ENCODE results near the gene APOL3.
"Not testable (repeated sequence)": the region's sequence is repeated elsewhere in the genome, so short reads cannot be mapped to it uniquely, and the experiment has no call there.

The APOL3 gene

DNA sequence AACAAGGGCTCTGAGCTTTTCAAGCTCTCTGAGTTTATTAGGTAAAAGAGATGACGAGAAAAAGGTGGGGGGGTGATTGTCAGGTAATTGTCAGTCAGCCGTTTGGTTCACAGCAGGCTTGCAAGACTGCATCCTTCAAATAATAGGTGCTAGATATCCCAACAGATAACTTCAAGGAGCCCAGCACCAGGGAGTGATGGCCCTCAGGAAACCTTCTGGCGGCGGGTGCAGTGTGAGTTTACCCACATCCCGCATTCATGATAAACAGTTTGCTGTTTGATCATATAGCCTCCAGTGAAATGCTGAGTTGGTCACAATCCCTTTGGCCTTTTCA is 1.2 kb upstream of the APOL3 start:
- not testable (repeated sequence) for DNase-seq (ENCODE audit: low read depth in 2 of 2)

DNA sequence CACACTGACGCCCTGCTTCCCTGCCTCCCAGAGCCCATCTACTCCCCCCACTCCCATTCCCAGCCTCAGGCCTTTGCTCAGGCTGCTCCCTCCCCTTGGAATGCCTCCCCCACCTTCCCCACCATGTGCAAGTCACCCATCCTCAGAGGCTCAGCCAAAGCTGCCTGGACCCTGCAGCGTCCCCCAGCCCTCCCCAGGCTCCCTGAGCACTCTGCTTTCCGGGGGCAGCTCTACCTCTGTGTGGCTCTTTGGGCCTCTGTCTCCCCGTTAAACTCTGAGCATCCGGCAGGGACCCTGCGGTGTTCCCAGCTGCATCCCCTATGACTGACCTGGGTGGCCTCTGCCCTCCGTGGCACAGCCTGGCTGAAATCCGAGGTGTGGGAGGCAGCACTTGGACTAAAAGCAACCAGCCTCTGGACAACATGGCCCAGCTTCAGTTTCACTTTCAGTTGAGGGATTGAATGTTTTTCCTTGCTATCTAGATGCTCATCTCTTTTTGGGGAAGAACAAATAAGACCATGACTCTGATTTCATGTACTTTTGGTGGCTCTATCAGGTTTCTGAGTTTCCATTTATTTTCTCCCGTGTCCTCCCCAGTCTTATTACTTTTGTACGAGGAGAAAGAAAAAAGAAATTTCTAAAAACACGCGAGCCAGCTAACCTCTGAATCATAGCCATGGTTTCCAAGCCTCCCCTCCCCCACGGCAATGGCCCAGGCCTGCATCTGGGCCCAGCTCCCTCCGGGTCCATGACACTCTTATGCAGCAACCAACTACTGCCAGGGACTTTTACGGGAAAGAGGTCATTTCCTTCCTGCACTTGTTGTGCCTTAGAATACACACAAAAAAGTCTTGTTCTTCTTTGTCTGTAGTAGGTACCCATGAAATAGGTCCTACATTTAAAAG is 3.8 kb downstream of the APOL3 start:
- peak; percentile 28 to 32 for DNase-seq (ENCODE audit: low read depth in 2 of 2)

DNA sequence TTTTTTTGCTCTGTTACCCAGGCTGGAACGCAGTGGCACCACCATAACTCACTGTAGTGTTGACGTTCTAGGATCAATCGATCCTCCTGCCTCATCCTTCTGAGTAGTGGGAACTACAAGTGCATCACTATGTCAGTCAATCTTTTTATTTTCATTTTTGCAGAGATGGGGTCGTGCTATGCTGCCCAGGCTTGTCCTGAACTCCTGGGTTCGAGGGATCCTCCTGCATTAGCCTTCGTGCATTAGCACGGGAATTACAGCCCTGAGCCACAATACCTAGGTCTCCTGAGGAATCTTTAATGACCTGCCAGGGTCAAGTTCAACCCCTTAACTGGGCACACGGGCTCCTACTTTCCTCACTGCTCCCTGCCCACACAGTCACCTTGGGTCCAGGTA is 4.4 kb downstream of the APOL3 start:
- no peak for DNase-seq (ENCODE audit: low read depth in 2 of 2)

DNA sequence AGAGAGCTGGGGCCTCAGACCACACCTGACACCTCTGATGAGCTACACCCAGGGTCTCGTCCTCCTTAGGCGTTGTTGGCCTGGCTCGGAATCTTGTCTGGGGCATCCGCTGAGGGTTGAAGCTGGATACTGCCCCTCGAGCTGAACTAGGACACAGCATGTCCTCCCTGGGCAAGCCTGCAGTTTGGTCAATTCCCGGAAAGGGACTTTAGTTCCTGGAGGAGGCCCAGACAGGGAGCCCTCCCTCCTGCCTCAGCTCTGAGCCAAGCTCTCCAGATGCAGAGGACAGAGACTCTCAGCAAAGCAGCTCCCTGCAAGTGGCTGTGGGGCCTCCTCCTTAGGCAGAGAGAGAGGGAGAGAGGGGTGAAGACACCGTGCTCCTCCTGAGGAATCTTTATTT is 4.9 kb downstream of the APOL3 start:
- no peak for DNase-seq (ENCODE audit: low read depth in 2 of 2)

DNA sequence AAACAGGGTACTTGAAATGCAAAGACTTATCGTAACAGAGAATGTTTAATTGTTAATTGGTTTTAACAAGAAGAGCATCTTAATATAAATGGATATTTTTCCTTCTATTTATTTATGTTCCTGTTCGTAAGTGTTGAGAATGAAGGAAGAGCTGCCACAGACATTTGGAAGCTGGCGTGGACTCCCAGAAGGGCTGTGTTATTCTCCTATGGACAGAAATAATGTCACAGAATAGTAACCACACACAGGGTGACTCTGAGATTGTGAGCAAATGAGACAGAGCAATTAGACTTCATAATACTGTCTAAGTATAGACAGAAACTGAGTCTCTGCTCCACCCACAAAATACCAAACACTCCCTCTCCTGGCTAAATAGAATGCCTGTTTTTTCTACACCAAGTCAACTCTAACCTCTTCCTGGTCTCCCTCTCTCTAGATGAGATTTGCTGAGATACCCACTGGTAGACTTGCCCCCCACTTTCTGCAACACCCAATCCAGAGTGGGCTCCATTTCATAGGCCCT is 6.1 kb downstream of the APOL3 start:
- DNase-seq (ENCODE audit: low read depth in 2 of 2), result no peak

DNA sequence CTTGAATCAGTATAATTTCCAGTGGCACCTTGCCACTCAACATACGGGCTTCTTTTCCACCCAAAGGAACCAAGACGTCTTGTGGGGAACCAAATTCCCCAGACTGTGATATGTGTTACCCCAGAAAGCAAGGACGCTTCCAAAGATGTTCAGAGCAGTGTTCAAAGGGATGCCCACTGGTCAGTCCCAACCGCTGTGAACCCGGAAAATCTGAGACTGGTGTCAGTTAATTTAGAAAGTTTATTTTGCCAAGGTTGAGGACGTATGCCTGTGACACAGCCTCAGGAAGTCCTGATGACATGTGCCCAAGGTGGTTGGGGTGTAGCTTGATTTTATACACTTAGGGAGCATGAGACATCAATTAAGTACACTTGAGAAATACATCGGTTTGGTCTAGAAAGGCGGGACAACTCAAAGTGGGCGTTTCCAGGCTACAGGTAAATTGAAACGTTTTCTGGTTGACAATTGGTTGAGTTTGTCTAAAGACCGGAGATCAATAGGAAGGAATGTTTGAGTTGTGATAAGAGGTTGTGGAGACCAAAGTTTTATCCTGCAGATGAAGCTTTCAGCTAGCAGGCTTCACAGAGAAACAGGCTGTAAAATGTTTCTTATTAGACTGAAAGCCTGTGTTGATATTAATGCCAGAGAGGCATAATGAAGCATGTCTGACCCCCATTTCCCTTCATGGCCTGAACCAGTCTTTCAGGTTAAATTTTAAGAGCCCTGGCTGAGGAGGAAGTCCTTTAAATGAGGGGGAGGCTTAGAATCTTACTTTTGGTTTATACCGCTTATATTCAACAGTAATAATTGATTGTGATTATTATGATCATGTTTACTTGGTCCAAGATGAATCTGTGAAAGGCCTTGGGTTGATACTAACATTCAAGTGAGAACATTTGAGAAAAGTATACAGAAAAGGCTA is 6.8 kb downstream of the APOL3 start:
- DNase-seq (ENCODE audit: low read depth in 2 of 2), result no peak

DNA sequence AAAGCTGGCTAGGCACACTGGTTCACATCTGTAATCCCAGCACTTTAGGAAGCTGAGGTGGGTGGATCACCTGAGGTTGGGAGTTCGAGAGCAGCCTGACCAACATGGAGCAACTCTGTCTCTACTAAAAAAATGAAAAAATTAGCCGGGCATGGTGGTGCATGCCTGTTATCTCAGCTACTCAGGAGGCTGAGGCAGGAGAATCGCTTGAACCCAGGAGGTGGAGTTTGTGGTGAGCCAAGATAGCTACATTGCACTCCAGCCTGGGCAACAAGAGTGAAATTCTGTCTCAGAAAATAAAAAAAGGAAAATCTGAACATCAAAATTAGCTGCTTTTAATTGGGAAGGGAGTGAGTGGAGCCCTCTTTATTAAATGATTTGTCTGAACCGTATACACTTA is 7.7 kb downstream of the APOL3 start:
- DNase-seq (ENCODE audit: low read depth in 2 of 2), result not testable (repeated sequence)

DNA sequence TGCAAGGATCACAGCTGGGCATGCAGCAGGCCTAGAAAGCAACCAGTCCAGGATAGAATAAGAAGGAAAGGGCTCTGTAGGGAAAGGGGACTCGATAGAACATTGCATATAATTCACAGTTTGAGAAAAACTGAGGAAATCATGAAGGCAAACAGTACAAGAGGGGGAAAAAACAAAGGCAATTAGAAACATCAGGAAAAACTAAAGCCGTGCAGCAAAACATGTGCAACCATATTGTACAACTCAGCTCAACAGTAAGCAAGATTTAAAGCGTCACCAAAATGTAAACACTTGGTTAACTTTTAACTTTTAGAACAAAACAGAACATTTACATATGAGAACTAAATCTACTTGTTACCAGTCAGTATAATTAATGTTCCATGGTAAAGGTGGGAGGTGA is 8.5 kb downstream of the APOL3 start:
- no peak for DNase-seq (ENCODE audit: low read depth in 2 of 2)

DNA sequence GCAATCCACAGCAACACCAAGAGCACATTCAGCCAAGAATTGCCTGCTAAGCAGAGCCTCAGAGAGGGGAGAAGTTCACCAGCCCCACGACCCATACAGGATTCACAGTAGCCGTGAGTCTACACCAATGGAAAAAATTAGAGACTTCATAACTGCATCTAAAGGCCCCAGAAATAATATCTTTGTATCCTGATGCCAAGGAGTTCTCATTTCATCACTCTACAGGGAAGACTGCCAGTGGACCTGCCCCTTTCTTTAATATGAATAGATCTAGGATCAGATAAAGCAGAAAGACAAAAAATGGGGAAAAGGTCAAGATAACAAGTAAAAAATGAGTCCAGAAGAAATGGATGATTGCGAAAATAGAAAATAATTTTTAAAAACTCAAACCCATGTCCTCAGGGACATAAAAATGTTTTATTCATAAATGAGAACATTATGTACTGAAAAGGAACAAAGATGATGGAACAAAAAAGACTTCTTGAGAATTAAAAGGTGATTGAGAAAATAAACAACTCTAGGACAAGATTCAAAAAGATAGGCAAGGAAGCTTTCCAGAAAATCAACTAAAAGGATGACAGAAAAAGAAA is 9.5 kb downstream of the APOL3 start:
- no peak for DNase-seq (ENCODE audit: low read depth in 2 of 2)

DNA sequence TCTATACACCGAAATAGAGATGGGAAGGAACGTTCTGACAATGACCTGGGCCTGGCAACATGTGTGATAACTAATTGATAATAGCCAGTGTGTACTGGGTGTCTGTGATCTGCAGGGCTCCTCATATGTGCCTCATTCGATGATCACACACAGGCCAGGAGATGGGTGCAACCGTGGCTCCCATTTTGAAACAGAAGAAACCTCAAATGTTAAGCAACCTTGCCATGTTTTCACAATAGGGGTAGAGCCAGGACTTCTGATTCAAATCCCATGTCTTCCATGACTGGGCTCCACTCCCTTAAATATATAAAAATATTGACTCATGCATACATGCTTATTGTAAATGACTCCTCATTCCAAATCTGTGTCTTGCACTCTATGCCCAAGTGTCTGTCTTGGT is 11.1 kb downstream of the APOL3 start:
- DNase-seq (ENCODE audit: low read depth in 2 of 2), result no peak

DNA sequence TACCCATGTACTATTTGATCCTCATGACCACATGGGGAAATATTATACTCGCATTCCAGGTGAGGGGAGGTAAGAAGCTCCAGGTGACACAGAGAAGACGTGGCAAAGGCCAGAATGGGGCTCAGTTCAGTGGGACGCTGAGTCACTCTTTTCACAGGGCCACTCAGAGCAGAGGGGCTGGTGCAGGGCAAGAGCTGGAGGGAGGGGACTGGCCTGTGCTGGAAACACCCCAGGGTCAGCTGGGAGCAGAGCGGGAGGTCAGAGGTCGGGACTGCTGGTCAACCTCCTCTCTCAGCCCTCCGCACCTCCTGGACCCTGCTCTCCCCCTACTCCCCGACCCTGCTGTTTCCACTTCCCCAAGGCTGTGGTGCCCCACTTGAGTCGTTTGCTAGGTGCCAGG is 12.1 kb downstream of the APOL3 start:
- DNase-seq (ENCODE audit: low read depth in 2 of 2), result no peak

DNA sequence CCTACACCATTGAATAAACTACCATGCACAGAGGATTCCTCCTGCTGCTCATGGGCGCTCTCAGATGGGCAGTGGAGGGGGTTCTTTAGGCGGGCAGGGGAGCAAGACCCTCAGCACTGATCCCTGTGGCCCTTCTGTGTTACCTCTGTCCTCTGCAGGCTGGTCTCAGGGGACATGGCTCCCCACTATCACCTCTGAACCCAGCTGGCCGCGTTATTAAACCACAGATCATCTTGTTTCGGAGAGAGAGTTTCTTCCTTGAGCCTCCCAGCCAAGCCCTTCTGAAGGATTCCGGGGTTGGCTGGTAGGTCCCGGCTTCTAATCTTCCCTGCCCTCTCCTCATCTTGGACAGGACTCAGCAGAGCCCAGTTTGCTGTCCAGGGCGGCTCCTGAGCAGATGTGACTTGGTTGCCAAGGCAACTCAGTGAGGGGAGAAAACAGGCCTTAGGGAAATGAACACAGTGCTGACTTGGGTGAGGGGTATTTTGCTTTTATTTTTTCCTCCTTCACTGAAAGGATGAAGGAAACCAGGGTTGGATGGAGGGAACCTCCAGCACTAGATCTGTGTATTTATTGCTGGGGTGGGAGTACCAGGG is 13.3 kb downstream of the APOL3 start:
- no peak for DNase-seq (ENCODE audit: low read depth in 2 of 2)

DNA sequence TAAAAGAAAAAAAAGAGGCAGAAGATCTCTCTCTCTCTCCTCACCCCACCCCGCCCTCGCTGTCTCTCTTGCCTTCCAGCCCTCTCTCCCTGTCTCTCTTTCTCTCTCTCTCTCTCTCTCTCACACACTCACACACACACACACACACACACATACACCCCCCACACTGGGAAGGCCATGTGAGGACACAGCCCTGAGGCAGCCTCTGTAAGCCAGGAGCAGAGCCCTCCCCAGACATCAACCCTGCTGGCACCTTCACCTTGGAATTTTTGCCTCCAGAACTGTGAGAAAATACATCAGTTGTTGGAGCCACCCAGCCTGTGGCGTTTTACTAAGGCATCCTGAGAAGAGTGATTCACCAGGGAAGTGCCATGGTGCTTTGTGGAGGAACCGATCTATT is 14.7 kb downstream of the APOL3 start:
- DNase-seq (ENCODE audit: low read depth in 2 of 2), result no peak

DNA sequence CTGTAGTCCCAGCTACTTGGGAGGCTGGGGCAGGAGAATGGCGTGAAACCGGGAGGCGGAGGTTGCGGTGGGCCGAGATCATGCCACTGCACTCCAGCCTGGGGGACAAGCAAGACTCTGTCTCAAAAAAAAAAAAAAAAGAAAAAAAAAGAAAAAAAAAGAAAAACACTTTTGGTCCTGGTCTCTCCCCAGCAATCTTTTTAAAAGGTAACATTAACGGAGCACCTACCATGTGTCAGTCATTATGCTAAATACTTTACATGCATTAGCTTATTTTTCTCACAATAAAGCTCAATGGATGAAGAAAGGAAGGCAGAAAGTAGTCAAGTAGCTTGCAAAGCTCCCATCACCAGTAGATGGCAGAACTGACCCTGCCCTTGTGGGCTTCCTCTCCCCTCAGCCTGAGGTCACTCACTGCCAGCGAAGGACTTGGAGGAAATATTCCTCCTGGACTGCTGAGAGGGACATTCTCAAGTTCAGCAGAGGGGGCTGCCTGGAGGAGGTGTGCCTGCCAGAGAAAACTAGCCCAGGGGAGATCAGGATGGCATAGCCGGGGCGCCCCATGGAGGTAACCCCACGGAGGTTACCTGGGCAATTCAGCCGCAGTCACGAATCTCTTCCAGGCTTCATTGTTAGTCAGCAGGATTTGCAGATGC is 15.5 kb downstream of the APOL3 start:
- peak; percentile 34 to 35 for DNase-seq (ENCODE audit: low read depth in 2 of 2)

DNA sequence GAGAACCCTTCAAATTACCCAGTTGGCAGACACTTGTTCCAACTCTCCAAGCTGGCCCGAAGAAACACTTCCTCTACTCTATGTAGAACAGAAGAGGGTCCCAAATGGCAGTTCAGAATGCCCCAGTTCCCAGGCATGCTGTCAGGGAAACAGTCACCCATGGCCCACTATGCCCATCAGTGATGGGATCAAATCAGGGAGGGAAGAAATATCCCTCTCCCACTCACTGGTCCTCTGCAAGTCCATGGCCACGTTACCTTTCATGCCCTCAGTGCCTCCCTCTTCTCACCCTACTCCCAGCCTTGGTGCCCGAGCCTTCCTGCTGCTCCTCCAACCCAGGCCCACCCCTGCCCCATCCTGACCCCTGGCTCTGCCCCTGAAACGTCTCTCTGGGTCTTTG is 16.6 kb downstream of the APOL3 start:
- DNase-seq (ENCODE audit: low read depth in 2 of 2), result no peak

DNA sequence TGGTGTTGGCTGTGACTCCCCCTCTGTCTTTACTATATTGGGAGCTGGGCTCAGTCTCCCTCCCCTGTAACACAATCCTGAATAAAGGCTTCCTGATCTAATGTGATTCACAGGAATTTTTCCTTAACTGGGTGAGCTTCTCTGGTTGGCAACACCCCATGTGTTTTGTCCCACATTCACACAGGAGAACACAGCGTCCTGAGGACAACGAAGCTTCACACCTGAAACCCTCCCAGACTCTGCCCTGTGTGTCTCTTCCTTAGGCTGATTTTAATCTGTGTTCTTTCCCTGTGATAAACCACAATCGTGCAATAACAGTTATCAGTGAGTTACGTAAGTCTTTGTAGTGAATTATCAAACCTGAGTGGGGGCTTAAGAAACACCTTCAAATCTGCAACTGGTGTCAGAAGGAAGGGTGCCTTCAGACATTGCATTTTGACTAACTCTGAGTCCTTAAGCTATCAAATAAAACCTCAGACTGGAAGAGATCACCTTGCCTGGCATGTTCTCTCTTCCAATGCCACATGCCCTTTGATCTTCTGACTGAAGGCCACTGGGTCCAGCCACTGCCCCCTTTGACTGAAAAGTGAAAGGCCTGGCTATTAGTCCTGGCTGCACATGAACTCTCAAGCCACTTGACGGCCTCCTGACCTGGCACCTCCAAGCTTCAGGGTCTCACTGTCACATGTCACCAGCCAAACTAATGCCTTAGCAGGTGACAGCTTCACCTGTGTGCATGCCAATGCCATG is 17.3 kb downstream of the APOL3 start:
- DNase-seq (ENCODE audit: low read depth in 2 of 2), result no peak

DNA sequence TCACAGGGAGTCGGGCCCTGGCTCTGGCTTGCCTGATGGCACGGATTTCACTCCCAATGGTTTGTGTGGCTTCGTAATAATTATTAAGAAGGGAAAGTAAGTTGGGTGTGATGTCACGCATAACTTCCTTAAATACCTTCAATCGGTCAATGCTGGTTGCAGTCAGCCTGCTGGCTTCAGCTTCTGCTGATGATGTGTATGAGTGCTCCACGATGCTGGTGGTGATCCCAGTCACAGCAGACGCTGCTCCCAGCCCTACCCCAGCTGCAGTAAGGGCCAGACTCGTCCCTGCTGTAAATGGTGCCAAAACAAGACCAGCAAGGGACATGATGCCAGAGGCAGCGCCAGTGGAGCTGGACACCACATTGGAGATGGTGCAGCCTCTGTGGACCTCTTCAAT is 19.1 kb downstream of the APOL3 start:
- DNase-seq (ENCODE audit: low read depth in 2 of 2), result no peak

DNA sequence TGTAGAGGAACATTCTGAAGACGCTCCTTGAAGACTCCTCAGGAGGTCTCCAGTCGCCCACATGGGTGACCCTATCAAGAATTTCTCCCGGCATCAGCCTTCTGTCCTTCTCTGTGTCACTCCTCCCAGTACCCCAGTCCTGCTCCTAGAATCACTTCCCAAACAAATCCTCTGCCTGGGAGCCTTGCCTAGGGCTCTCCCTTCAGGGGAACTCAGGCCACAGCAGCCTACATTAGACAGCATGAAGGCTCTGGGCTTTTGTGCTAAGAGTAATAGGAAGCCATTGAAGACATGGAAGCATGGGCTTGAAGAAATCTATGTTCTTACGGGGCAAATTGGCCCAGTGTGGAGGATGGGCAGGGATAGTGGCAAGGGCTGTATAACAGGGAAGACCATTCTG is 21.8 kb downstream of the APOL3 start:
- not testable (repeated sequence) for DNase-seq (ENCODE audit: low read depth in 2 of 2)

DNA sequence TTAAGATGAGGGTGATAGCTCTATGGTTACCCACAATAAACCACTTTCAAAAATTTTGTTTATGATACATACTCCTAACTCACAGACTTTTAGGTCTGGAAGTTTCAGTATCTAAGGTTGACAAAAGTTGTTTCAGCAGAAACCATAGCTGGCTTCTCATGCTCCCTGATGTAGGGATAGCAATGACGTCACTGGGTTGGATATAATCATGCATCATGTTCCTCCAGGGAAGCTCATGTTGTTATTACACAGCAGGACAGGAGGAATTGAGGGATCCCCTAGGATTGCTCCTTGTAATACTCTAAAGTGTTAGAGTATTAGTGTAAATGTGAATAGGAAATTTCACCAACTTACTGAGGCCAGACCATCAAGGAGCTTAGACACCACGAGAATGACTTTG is 23.6 kb downstream of the APOL3 start:
- no peak for DNase-seq (ENCODE audit: low read depth in 2 of 2)

DNA sequence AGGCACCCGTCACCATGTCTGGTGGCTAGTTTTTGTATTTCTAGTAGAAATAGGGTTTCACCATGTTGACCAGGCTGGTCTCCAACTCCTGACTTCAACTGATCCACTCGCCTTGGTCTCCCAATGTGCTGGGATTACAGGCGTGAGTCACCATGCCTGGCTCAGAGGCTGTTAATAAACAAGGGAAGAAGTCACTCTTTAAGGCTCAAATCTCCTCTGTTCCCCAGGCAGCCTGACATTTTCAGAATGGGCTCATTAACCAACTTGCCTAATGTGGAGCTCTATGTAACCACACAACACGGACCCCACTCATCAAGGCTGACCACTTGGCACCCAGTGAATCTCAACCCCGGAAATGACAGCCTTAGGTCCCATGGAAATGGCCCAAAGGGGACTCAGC is 24.1 kb downstream of the APOL3 start:
- DNase-seq (ENCODE audit: low read depth in 2 of 2), result no peak
